HFFc6 (cell line): ENCODE measurements around the gene EEF1G. TPM values are rescaled to one million over a fixed set of nuclear protein-coding genes. Genes with fewer than 3 reads are reported as not detected.
"Not testable (repeated sequence)": the region's sequence is repeated elsewhere in the genome, so short reads cannot be mapped to it uniquely, and the experiment has no call there.

Source experiments
- DNase-seq: peaks from one replicate; pipeline ENCODE4 v3.0.0-alpha.2; 2018
- H3K27ac Mint-ChIP-seq: 2 replicates; pipeline ENCODE4 v1.8.0; 2020; ENCODE audit warnings: mild to moderate bottlenecking, mixed read lengths
- H3K27me3 Mint-ChIP-seq: 2 replicates; pipeline ENCODE4 v1.8.0; 2021; ENCODE audit warnings: mild to moderate bottlenecking, moderate library complexity, mixed read lengths; ENCODE audit not compliant: insufficient read depth
- H3K36me3 Mint-ChIP-seq: 2 replicates; pipeline ENCODE4 v1.8.0; 2021; ENCODE audit warnings: low read depth, mixed read lengths
- H3K4me1 Mint-ChIP-seq: 2 replicates; pipeline ENCODE4 v1.8.0; 2020; ENCODE audit warnings: low read depth, mixed read lengths
- H3K4me3 Mint-ChIP-seq: 2 replicates; pipeline ENCODE4 v1.8.0; 2020; ENCODE audit warnings: mild to moderate bottlenecking, moderate library complexity, mixed read lengths
- H3K9me3 Mint-ChIP-seq: 2 replicates; pipeline ENCODE4 v1.8.0; 2020; ENCODE audit warnings: mild to moderate bottlenecking, mixed read lengths
- total RNA-seq, 6 experiments: library from RNA; stranded (reverse); fragmentation: NEBNext Ultra II Directional; extraction: Animal tissue kit (Norgen Biotek cat#: 25700); gene quantifications; 2 replicates in 1 of 6; 3 replicates in 5 of 6; pipeline ENCODE4 v1.2.3, GENCODE V29; 2021
- TF ChIP-seq, protein P1 (sequence below): fragments of 200-600 bp; sonication (generic); IDR thresholded peaks from 2 replicates; pipeline ENCODE4 v1.5.0; 2021; ENCODE audit warnings: antibody characterized with exemption, mild to moderate bottlenecking

The EEF1G gene
- total RNA-seq, 6 experiments from 2014 or later, result 1,302 to 1,474 (median 1,327) TPM

DNA sequence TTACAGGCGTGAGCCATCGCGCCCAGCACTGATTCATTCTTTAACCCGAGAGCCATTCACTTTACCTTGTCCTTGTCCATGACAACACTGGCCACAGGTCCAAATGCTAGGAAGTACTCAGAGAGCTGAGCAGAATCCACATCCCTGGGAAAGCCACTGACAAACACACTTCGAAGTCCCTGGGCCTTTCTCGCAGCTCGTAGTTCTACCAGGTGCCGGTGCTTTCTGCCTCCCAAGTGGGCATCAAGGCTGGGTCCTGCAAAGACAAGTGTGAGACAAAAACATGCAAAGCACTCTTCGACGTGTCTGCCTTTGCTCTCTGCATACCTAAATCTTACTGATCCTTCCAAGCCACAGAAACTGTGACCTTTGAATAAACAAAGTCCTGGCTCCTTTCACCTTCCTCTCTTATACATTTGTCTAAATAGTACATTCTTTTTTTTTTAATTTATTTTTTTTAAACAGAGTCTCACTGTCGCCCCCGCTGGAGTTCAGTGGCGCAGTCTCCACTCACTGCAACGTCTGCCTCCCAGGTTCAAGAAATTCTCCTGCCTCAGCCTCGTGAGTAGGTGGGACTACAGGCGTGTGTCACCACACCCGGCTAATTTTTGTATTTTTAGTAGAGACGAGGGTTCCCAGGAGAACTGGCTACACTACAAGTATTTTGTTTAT is 15.4 kb upstream of the EEF1G start:
- peaks cover 8% of the 10 kb centered on the region for H3K27me3 Mint-ChIP-seq
- peaks cover 12% of the 10 kb centered on the region; the same call in 1 of the 2 replicates for H3K36me3 Mint-ChIP-seq
- TF ChIP-seq, protein P1, sequence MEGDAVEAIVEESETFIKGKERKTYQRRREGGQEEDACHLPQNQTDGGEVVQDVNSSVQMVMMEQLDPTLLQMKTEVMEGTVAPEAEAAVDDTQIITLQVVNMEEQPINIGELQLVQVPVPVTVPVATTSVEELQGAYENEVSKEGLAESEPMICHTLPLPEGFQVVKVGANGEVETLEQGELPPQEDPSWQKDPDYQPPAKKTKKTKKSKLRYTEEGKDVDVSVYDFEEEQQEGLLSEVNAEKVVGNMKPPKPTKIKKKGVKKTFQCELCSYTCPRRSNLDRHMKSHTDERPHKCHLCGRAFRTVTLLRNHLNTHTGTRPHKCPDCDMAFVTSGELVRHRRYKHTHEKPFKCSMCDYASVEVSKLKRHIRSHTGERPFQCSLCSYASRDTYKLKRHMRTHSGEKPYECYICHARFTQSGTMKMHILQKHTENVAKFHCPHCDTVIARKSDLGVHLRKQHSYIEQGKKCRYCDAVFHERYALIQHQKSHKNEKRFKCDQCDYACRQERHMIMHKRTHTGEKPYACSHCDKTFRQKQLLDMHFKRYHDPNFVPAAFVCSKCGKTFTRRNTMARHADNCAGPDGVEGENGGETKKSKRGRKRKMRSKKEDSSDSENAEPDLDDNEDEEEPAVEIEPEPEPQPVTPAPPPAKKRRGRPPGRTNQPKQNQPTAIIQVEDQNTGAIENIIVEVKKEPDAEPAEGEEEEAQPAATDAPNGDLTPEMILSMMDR, result peak; percentile 68
- peak; percentile 30 for DNase-seq
- H3K27ac Mint-ChIP-seq, result no peak overlapping the region
- H3K4me3 Mint-ChIP-seq, result peak overlapping the region; percentile 43; the same call in 1 of the 2 replicates
- peaks cover 42% of the 10 kb centered on the region for H3K4me1 Mint-ChIP-seq
- no peaks in the 10 kb centered on the region for H3K9me3 Mint-ChIP-seq

DNA sequence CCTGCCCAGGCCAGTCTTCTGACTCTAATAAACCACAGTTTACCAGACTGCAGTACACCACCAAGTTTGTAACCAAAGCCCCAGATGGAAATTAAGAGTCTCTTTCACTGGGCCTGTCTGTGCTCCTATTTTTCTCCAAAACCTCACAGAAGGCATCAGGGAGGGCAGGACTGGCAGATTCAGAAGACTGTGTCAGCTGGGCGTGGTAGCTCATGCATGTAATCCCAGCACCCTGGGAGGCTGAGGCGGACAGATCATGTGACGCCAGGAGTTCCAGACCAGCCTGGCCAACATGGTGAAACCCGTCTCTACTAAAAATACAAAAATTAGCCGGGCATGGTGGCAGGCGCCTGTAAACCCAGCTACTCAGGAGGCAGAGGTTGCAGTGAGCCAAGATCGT is 11.7 kb upstream of the EEF1G start:
- not testable (repeated sequence) for H3K27ac Mint-ChIP-seq, DNase-seq, H3K9me3 Mint-ChIP-seq, H3K4me3 Mint-ChIP-seq, H3K27me3 Mint-ChIP-seq
- Mint-ChIP-seq H3K4me1 (peaks cover 15% of the 10 kb centered on the region), H3K36me3 (peaks cover 11% of the 10 kb centered on the region; the same call in 1 of the 2 replicates)

DNA sequence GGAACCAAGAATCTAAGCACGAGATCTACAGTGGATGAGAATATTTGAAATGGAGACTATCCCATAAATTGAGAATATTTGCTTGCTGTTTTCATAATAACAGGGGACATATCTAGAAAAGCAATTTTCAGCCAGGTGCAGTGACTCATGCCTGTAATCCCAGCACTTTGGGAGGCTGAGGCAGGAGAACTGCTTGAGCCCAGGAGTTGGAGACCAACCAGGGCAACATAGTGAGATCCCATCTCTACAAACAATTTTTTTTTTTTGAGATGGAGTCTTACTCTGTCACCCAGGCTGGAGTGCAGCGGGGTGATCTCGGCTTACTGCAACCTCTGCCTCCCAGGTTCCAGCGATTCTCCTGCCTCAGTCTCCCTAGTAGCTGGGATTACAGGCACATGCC is 8.0 kb upstream of the EEF1G start:
- H3K27ac Mint-ChIP-seq, result not testable (repeated sequence)

DNA sequence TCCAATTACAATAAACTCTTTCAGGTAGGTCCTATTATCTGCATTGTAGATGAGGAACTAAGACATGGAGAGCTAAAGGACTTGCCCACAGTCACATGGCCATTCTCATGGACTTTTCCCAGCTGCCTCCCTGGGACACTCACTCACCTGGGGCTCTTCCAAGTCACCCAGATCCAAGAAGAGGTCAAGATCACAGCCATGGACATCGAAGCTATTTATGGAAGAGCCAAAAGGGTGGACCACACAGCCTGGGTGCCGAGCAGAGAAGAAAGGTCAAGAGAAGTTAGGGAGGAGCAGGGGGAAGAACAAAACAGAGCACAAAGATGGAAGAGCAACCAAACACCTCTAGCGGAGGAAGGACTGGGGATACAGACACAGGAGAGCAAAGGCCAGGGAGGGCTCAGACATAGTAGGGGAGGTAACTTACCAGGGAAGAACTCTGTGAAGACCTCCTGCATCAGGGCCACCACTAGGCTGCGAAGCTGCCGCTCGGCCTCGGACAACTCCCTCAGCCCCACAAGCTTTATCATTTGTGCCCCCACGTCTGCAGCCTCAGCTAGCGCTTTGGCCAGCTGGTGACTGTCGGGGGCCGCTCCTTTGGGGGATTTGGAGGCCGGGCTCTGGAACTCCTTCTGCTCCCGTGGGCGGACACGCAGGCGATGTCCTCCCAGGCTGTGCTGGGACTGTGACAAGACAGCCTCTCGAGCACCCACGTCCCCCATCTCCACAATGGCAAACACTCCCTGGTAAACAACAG is 7.4 kb upstream of the EEF1G start:
- Mint-ChIP-seq H3K36me3 (peaks cover 27% of the 10 kb centered on the region; the same call in 1 of the 2 replicates), H3K4me3 (no peak overlapping the region), H3K27me3 (peaks cover 3% of the 10 kb centered on the region), H3K9me3 (no peaks in the 10 kb centered on the region), H3K4me1 (peaks cover 7% of the 10 kb centered on the region), H3K27ac (no peak overlapping the region; the same call in 1 of the 2 replicates)
- TF ChIP-seq, protein P1, result no peak
- no peak for DNase-seq

More for the DNA sequence above, 8.0 kb upstream of the EEF1G start:
- not testable (repeated sequence) for H3K27me3 Mint-ChIP-seq, H3K4me3 Mint-ChIP-seq, DNase-seq, H3K4me1 Mint-ChIP-seq, H3K9me3 Mint-ChIP-seq
- H3K36me3 Mint-ChIP-seq, result peaks cover 22% of the 10 kb centered on the region; the same call in 1 of the 2 replicates

DNA sequence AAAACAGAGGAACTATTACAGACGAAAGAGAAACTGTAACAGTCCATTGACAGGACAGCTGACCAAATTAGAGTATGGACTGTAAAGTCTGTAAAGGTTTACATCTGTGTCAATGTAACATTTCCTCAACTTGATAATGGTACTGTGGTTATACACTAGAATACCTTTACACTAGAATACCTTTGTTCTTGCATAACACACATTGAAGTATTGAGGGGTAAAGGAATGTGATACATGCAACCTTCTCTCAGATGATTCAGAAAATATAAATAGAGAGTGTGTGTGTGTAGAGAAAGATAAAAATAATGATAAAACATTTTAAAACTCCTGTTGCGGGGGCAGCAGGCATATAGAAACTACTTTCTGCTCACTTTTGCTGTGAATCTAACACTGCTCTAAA is 5.6 kb upstream of the EEF1G start:
- H3K4me3 Mint-ChIP-seq, result no peak overlapping the region
- TF ChIP-seq, protein P1, result no peak
- H3K27ac Mint-ChIP-seq, result no peak overlapping the region
- no peak for DNase-seq
- H3K9me3 Mint-ChIP-seq, result no peaks in the 10 kb centered on the region
- H3K36me3 Mint-ChIP-seq, result peaks cover 27% of the 10 kb centered on the region; the same call in 1 of the 2 replicates
- H3K27me3 Mint-ChIP-seq, result peaks cover 4% of the 10 kb centered on the region
- H3K4me1 Mint-ChIP-seq, result peaks cover 26% of the 10 kb centered on the region

DNA sequence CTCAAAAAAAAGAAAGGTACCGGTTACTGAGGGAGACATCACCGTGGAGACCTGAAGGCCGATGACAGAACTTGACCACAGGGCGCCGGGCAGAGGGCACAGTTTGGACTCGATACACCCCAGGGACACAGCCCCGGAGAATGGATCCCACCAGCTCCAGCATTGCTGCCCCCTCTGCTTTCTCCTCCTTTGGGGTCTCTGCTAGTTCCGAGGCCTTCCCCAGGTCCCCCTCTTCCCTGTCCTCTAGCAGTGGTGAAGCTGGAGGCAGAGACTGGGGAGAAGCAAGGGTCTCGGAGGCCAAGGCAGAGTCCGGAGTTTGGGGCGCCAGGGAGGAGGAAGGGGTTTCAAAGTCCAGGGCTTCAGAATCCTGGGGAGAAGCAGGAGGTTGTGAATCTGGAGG is 4.8 kb upstream of the EEF1G start:
- H3K4me1 Mint-ChIP-seq, result peaks cover 28% of the 10 kb centered on the region
- H3K27ac Mint-ChIP-seq, result no peak overlapping the region
- peaks cover 4% of the 10 kb centered on the region for H3K27me3 Mint-ChIP-seq
- no peaks in the 10 kb centered on the region for H3K9me3 Mint-ChIP-seq
- no peak for DNase-seq
- H3K36me3 Mint-ChIP-seq, result peaks cover 28% of the 10 kb centered on the region
- TF ChIP-seq, protein P1, result no peak
- no peak overlapping the region for H3K4me3 Mint-ChIP-seq
